HepG2 (cell line): ENCODE results near the gene NPBWR2. TPM values are rescaled to one million over a fixed set of nuclear protein-coding genes. Genes with fewer than 3 reads are reported as not detected.

Experiments used
- AGO2 ChIP-seq: fragments of 200-400 bp; formaldehyde crosslinking; optimal IDR thresholded peaks from 2 replicates; pipeline ENCODE3; 2017; ENCODE audit warnings: mild to moderate bottlenecking, low read depth, low read length, moderate library complexity
- FLYWCH1 ChIP-seq: sonication (generic); formaldehyde crosslinking; IDR thresholded peaks from 2 replicates; pipeline ENCODE4 v1.8.1; 2023; ENCODE audit warnings: mild to moderate bottlenecking, missing genetic modification reagents
- FOXO4 ChIP-seq: sonication (generic); formaldehyde crosslinking; conservative IDR thresholded peaks from 2 replicates; pipeline ENCODE4 v1.8.1; 2023; ENCODE audit warnings: missing genetic modification reagents
- GATAD1 ChIP-seq: IDR thresholded peaks from 2 replicates; pipeline ENCODE4 v1.6.1; 2016; ENCODE audit warnings: missing genetic modification reagents, missing compliant biosample characterization
- GFI1 ChIP-seq: sonication (generic); formaldehyde crosslinking; IDR thresholded peaks from 2 replicates; pipeline ENCODE4 v1.5.0; 2020; ENCODE audit warnings: missing genetic modification reagents, mild to moderate bottlenecking, borderline replicate concordance
- HDAC1 ChIP-seq: sonication (generic); formaldehyde crosslinking; IDR thresholded peaks from 2 replicates; pipeline ENCODE4 v1.5.1; 2020; ENCODE audit warnings: mild to moderate bottlenecking, missing genetic modification reagents
- MTERF4 ChIP-seq: sonication (generic); formaldehyde crosslinking; IDR thresholded peaks from 2 replicates; pipeline ENCODE4 v1.8.0; 2023; ENCODE audit warnings: mild to moderate bottlenecking, missing genetic modification reagents
- NFYB ChIP-seq: sonication (generic); formaldehyde crosslinking; IDR thresholded peaks from 2 replicates; pipeline ENCODE4 v1.4.0; 2020; ENCODE audit warnings: missing genetic modification reagents
- ZBTB34 ChIP-seq: sonication (generic); formaldehyde crosslinking; IDR thresholded peaks from 2 replicates; pipeline ENCODE4 v1.8.0; 2022; ENCODE audit warnings: mild to moderate bottlenecking, missing genetic modification reagents
- ZNF224 ChIP-seq: sonication (generic); formaldehyde crosslinking; IDR thresholded peaks from 2 replicates; pipeline ENCODE4 v1.5.0; 2020; ENCODE audit warnings: mild to moderate bottlenecking, missing genetic modification reagents
- ZNF546 ChIP-seq: sonication (generic); formaldehyde crosslinking; conservative IDR thresholded peaks from 2 replicates; pipeline ENCODE4 v1.8.1; 2023; ENCODE audit warnings: mild to moderate bottlenecking, missing genetic modification reagents
- ZNF678 ChIP-seq: sonication (generic); formaldehyde crosslinking; IDR thresholded peaks from 2 replicates; pipeline ENCODE4 v1.4.0; 2020; ENCODE audit warnings: mild to moderate bottlenecking, missing genetic modification reagents
- ZNF768 ChIP-seq: sonication (generic); formaldehyde crosslinking; IDR thresholded peaks from 2 replicates; pipeline ENCODE4 v1.4.0; 2020; ENCODE audit warnings: missing genetic modification reagents
- ZNF883 ChIP-seq: sonication (generic); formaldehyde crosslinking; IDR thresholded peaks from 2 replicates; pipeline ENCODE4 v1.5.1; 2020; ENCODE audit warnings: mild to moderate bottlenecking, missing genetic modification reagents; ENCODE audit errors: not compliant biosample characterization
- polyA plus RNA-seq, 8 experiments: library from polyadenylated mRNA; depleted of rRNA in 3 of 8; stranded (reverse) in 7 of 8; unstranded in 1 of 8; fragments of >200 nt; fragmentation: Illumina TruSeq in 4 of 8; extraction: Trizol in 4 of 8; gene quantifications; 2 replicates each; pipeline versions ENCODE4 v1.2.1 to v1.2.3, GENCODE V29; 2011 to 2016; ENCODE audit warnings: low read depth in 4 of 8, missing spikeins in 1 of 8, mixed read lengths in 1 of 8; ENCODE audit not compliant: insufficient read depth in 1 of 8
- total RNA-seq, 5 experiments: library from RNA; depleted of rRNA; stranded (reverse); fragments of >200 nt; fragmentation: Illumina TruSeq; extraction: Trizol; gene quantifications; 2 replicates each; pipeline ENCODE4 v1.2.3, GENCODE V29; 2016; ENCODE audit warnings: low read depth in 1 of 5
- TF ChIP-seq, protein P1 (sequence below): sonication (generic); formaldehyde crosslinking; IDR thresholded peaks from 2 replicates; pipeline ENCODE4 v1.5.0; 2020; ENCODE audit warnings: mild to moderate bottlenecking, missing genetic modification reagents, borderline replicate concordance

Gene NPBWR2
- total and polyA plus RNA-seq, 2 of the 13 experiments (the other 11 are each of a cell fraction or from before 2014, with no cell fraction given), result not detected

DNA sequence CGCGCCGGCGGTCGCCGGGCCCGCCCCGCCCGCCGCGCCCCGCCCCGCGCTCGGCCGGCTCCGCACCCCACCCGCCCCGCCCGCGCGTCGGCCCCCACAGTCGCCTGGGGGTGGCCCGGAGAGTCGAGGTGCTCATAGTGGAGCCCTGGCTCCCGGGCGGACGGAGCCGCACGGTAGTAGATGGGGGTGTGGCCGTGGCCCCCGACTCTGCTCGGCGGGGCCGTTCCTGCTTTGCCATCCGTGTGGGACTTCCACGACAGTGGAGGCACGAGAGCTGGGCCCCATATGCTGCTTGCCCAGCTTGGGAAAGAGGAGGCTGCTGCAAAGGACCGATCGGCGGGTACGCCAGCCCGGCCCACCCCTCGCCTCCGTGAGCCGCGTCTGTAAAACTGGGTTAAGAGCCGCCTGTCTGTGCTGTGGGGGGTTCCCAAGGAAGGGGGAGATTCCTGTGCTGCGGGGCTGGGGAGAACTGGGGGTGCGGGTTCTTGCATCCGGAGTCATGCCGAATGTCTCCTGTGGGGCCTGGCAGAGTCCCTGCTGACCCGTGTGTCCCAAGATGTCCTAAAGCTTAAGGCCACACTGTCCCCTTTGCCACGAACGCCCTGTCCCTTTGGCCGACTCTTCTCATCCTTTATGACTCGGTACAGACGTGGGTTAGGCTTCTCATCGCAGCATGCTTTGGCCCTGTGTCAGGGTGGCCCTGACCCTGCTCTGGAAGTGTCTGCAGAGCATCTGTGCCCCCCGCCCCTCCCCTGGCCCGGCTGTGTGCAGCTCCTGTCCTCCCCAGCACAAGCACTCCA is 27.2 kb downstream of the NPBWR2 start, which contains the start of gene OPRL1 (continued):
- no peak for TF ChIP-seq FOXO4 (CRISPR knock-in tag)
- TF ChIP-seq GFI1 (CRISPR knock-in tag), result no peak
- 0 out of 2 replicates have a peak, but pooled peaks have one; percentile 14 for TF ChIP-seq NFYB (CRISPR knock-in tag)
- TF ChIP-seq, protein P1, sequence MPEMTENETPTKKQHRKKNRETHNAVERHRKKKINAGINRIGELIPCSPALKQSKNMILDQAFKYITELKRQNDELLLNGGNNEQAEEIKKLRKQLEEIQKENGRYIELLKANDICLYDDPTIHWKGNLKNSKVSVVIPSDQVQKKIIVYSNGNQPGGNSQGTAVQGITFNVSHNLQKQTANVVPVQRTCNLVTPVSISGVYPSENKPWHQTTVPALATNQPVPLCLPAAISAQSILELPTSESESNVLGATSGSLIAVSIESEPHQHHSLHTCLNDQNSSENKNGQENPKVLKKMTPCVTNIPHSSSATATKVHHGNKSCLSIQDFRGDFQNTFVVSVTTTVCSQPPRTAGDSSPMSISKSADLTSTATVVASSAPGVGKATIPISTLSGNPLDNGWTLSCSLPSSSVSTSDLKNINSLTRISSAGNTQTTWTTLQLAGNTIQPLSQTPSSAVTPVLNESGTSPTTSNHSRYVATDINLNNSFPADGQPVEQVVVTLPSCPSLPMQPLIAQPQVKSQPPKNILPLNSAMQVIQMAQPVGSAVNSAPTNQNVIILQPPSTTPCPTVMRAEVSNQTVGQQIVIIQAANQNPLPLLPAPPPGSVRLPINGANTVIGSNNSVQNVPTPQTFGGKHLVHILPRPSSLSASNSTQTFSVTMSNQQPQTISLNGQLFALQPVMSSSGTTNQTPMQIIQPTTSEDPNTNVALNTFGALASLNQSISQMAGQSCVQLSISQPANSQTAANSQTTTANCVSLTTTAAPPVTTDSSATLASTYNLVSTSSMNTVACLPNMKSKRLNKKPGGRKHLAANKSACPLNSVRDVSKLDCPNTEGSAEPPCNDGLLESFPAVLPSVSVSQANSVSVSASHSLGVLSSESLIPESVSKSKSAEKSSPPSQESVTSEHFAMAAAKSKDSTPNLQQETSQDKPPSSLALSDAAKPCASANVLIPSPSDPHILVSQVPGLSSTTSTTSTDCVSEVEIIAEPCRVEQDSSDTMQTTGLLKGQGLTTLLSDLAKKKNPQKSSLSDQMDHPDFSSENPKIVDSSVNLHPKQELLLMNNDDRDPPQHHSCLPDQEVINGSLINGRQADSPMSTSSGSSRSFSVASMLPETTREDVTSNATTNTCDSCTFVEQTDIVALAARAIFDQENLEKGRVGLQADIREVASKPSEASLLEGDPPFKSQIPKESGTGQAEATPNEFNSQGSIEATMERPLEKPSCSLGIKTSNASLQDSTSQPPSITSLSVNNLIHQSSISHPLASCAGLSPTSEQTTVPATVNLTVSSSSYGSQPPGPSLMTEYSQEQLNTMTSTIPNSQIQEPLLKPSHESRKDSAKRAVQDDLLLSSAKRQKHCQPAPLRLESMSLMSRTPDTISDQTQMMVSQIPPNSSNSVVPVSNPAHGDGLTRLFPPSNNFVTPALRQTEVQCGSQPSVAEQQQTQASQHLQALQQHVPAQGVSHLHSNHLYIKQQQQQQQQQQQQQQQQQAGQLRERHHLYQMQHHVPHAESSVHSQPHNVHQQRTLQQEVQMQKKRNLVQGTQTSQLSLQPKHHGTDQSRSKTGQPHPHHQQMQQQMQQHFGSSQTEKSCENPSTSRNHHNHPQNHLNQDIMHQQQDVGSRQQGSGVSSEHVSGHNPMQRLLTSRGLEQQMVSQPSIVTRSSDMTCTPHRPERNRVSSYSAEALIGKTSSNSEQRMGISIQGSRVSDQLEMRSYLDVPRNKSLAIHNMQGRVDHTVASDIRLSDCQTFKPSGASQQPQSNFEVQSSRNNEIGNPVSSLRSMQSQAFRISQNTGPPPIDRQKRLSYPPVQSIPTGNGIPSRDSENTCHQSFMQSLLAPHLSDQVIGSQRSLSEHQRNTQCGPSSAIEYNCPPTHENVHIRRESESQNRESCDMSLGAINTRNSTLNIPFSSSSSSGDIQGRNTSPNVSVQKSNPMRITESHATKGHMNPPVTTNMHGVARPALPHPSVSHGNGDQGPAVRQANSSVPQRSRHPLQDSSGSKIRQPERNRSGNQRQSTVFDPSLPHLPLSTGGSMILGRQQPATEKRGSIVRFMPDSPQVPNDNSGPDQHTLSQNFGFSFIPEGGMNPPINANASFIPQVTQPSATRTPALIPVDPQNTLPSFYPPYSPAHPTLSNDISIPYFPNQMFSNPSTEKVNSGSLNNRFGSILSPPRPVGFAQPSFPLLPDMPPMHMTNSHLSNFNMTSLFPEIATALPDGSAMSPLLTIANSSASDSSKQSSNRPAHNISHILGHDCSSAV (CRISPR knock-in tag), result no peak
- TF ChIP-seq FLYWCH1 (CRISPR knock-in tag), result no peak
- TF ChIP-seq HDAC1 (CRISPR knock-in tag), result peak; percentile 43; the same call in 1 of the 2 replicates
- TF ChIP-seq MTERF4 (CRISPR knock-in tag), result 0 out of 2 replicates have a peak, but pooled peaks have one; percentile 30
- no peak for TF ChIP-seq AGO2
- TF ChIP-seq ZBTB34 (CRISPR knock-in tag), result no peak
- TF ChIP-seq GATAD1, result no peak
- peak; percentile 26; the same call in 1 of the 2 replicates for TF ChIP-seq ZNF768 (CRISPR knock-in tag)
- no peak; the same call in 1 of the 2 replicates for TF ChIP-seq ZNF546 (CRISPR knock-in tag)
- TF ChIP-seq ZNF678 (CRISPR knock-in tag), result peak; percentile 62; the same call in 1 of the 2 replicates
- no peak for TF ChIP-seq ZNF224 (CRISPR knock-in tag)
- peak; percentile 49 for TF ChIP-seq ZNF883 (CRISPR knock-in tag)
